ENCODE data around the gene FOXD4.
"Not testable (repeated sequence)": the region's sequence is repeated elsewhere in the genome, so short reads cannot be mapped to it uniquely, and the experiment has no call there.

Gene FOXD4

GRCh38 chr9:114267-115117, 3.7 kb downstream of the FOXD4 start:
- not testable (repeated sequence) for H3K9me3 ChIP-seq (ENCODE audit: insufficient read depth, low read length, severe bottlenecking); H3K9ac ChIP-seq (ENCODE audit: low read depth, low read length); H3K4me3 ChIP-seq (ENCODE audit: low read depth in 1 of 2, low read length in 2 of 2); H3K36me3 ChIP-seq (ENCODE audit: insufficient read depth, low read length); H4K20me1 ChIP-seq (ENCODE audit: insufficient read depth, low read length); H3K4me2 ChIP-seq (ENCODE audit: insufficient read depth, low read length); DNase-seq; H3K79me2 ChIP-seq (ENCODE audit: insufficient read depth, low read length); H3K4me1 ChIP-seq (ENCODE audit: insufficient read depth, low read length); H3K27ac ChIP-seq (ENCODE audit: low read length); H2AFZ ChIP-seq (ENCODE audit: low read depth, low read length); ATAC-seq (ENCODE audit: insufficient read depth, low read depth); H3K27me3 ChIP-seq (ENCODE audit: insufficient read depth, low read length, poor library complexity)

GRCh38 chr9:113468-114266, 4.5 kb downstream of the FOXD4 start:
- not testable (repeated sequence) for H3K27ac ChIP-seq (ENCODE audit: low read length); H3K9me3 ChIP-seq (ENCODE audit: insufficient read depth, low read length, severe bottlenecking); H3K79me2 ChIP-seq (ENCODE audit: insufficient read depth, low read length); DNase-seq; H4K20me1 ChIP-seq (ENCODE audit: insufficient read depth, low read length); H3K4me3 ChIP-seq (ENCODE audit: low read depth in 1 of 2, low read length in 2 of 2); H2AFZ ChIP-seq (ENCODE audit: low read depth, low read length); H3K4me1 ChIP-seq (ENCODE audit: insufficient read depth, low read length); H3K9ac ChIP-seq (ENCODE audit: low read depth, low read length); H3K27me3 ChIP-seq (ENCODE audit: insufficient read depth, low read length, poor library complexity); H3K4me2 ChIP-seq (ENCODE audit: insufficient read depth, low read length); H3K36me3 ChIP-seq (ENCODE audit: insufficient read depth, low read length); ATAC-seq (ENCODE audit: insufficient read depth, low read depth)

GRCh38 chr9:112589-113467, 5.4 kb downstream of the FOXD4 start:
- not testable (repeated sequence) for H3K9ac ChIP-seq (ENCODE audit: low read depth, low read length); ATAC-seq (ENCODE audit: insufficient read depth, low read depth); H3K4me2 ChIP-seq (ENCODE audit: insufficient read depth, low read length); H3K9me3 ChIP-seq (ENCODE audit: insufficient read depth, low read length, severe bottlenecking); H2AFZ ChIP-seq (ENCODE audit: low read depth, low read length); H4K20me1 ChIP-seq (ENCODE audit: insufficient read depth, low read length); H3K27ac ChIP-seq (ENCODE audit: low read length); H3K4me3 ChIP-seq (ENCODE audit: low read depth in 1 of 2, low read length in 2 of 2); H3K4me1 ChIP-seq (ENCODE audit: insufficient read depth, low read length); H3K27me3 ChIP-seq (ENCODE audit: insufficient read depth, low read length, poor library complexity); DNase-seq; H3K79me2 ChIP-seq (ENCODE audit: insufficient read depth, low read length); H3K36me3 ChIP-seq (ENCODE audit: insufficient read depth, low read length)

- not testable (repeated sequence) for H3K9ac ChIP-seq (ENCODE audit: low read depth, low read length); H4K20me1 ChIP-seq (ENCODE audit: insufficient read depth, low read length); ATAC-seq (ENCODE audit: insufficient read depth, low read depth); H3K4me2 ChIP-seq (ENCODE audit: insufficient read depth, low read length); H3K36me3 ChIP-seq (ENCODE audit: insufficient read depth, low read length); DNase-seq; H3K27ac ChIP-seq (ENCODE audit: low read length); H3K4me1 ChIP-seq (ENCODE audit: insufficient read depth, low read length); H3K79me2 ChIP-seq (ENCODE audit: insufficient read depth, low read length); H3K27me3 ChIP-seq (ENCODE audit: insufficient read depth, low read length, poor library complexity); H3K4me3 ChIP-seq (ENCODE audit: low read depth in 1 of 2, low read length in 2 of 2); H3K9me3 ChIP-seq (ENCODE audit: insufficient read depth, low read length, severe bottlenecking); H2AFZ ChIP-seq (ENCODE audit: low read depth, low read length)
Measured at GRCh38 chr9:110672-111071, 7.5 kb downstream of the FOXD4 start.

- not testable (repeated sequence) for H3K4me2 ChIP-seq (ENCODE audit: insufficient read depth, low read length); H3K4me3 ChIP-seq (ENCODE audit: low read depth in 1 of 2, low read length in 2 of 2); H3K9me3 ChIP-seq (ENCODE audit: insufficient read depth, low read length, severe bottlenecking); H3K27ac ChIP-seq (ENCODE audit: low read length); H3K36me3 ChIP-seq (ENCODE audit: insufficient read depth, low read length); DNase-seq; H3K9ac ChIP-seq (ENCODE audit: low read depth, low read length); H3K79me2 ChIP-seq (ENCODE audit: insufficient read depth, low read length); ATAC-seq (ENCODE audit: insufficient read depth, low read depth); H3K4me1 ChIP-seq (ENCODE audit: insufficient read depth, low read length); H2AFZ ChIP-seq (ENCODE audit: low read depth, low read length); H4K20me1 ChIP-seq (ENCODE audit: insufficient read depth, low read length); H3K27me3 ChIP-seq (ENCODE audit: insufficient read depth, low read length, poor library complexity)
Measured at GRCh38 chr9:109540-109939, 8.7 kb downstream of the FOXD4 start.

GRCh38 chr9:108742-109495, 9.3 kb downstream of the FOXD4 start:
- H2AFZ ChIP-seq (ENCODE audit: low read depth, low read length); ATAC-seq (ENCODE audit: insufficient read depth, low read depth); H3K79me2 ChIP-seq (ENCODE audit: insufficient read depth, low read length); H4K20me1 ChIP-seq (ENCODE audit: insufficient read depth, low read length); H3K4me2 ChIP-seq (ENCODE audit: insufficient read depth, low read length); H3K27me3 ChIP-seq (ENCODE audit: insufficient read depth, low read length, poor library complexity); H3K36me3 ChIP-seq (ENCODE audit: insufficient read depth, low read length); H3K27ac ChIP-seq (ENCODE audit: low read length); H3K4me1 ChIP-seq (ENCODE audit: insufficient read depth, low read length); H3K9ac ChIP-seq (ENCODE audit: low read depth, low read length); H3K9me3 ChIP-seq (ENCODE audit: insufficient read depth, low read length, severe bottlenecking); H3K4me3 ChIP-seq (ENCODE audit: low read depth in 1 of 2, low read length in 2 of 2); DNase-seq: not testable (repeated sequence)

GRCh38 chr9:105991-106390, 12.2 kb downstream of the FOXD4 start:
- not testable (repeated sequence) for H4K20me1 ChIP-seq (ENCODE audit: insufficient read depth, low read length); H2AFZ ChIP-seq (ENCODE audit: low read depth, low read length); H3K9ac ChIP-seq (ENCODE audit: low read depth, low read length); DNase-seq; H3K4me2 ChIP-seq (ENCODE audit: insufficient read depth, low read length); H3K9me3 ChIP-seq (ENCODE audit: insufficient read depth, low read length, severe bottlenecking); ATAC-seq (ENCODE audit: insufficient read depth, low read depth); H3K36me3 ChIP-seq (ENCODE audit: insufficient read depth, low read length); H3K4me1 ChIP-seq (ENCODE audit: insufficient read depth, low read length); H3K79me2 ChIP-seq (ENCODE audit: insufficient read depth, low read length); H3K27ac ChIP-seq (ENCODE audit: low read length); H3K27me3 ChIP-seq (ENCODE audit: insufficient read depth, low read length, poor library complexity); H3K4me3 ChIP-seq (ENCODE audit: low read depth in 1 of 2, low read length in 2 of 2)

Data from DND-41 (cell line).